Activated CD8-positive, alpha-beta memory T cell treated with anti-CD3 and anti-CD28 coated beads for 36 hours (primary cell): ENCODE data around the gene P2RX1. TPM values are rescaled to one million over a fixed set of nuclear protein-coding genes. Genes with fewer than 3 reads are reported as not detected.

Experiments used
- CTCF ChIA-PET: fragments of 350-600 bp; sonication (Branson Sonifier 250); formaldehyde crosslinking; loops from one replicate; lab custom pipeline; 2021; ENCODE audit warnings: antibody characterized with exemption; lab: Charles Lee
- POLR2A ChIA-PET: fragments of 350-600 bp; sonication (Branson Sonifier 250); formaldehyde crosslinking; loops from one replicate; lab custom pipeline; 2021; ENCODE audit warnings: antibody characterized with exemption; lab: Charles Lee
- total RNA-seq, 2 experiments: library from RNA; stranded (reverse); gene quantifications; one replicate each; pipeline ENCODE4 v1.2.3, GENCODE V29; 2021

P2RX1 gene
- total RNA-seq, 2 experiments from 2014 or later: not detected

DNA sequence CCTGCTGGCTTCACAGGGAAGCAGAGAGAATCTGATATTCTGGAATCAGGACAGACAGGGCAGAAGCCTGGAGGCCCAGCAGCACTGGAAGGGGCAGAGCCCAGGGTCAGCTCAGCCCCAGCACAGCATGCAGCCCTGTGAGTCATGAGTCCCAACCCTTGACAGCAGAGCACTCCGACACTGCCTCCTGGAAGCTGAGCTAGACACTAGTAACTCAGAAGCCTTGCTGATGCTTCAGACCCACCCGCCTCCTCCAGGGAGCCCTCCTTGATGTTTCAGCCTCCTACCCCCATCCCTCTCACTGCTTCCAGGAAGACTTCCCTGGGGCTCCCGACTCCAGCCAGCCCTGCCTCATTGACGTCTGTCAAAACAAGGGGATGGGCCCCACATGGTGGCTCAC, 30.3 kb downstream of the P2RX1 start:
- CTCF ChIA-PET: interaction anchor here (1.1 kb wide), 1 partner anchor 59 kb away, joined by 3 read pairs; no protein-coding TSS in a partner anchor
- POLR2A ChIA-PET: no interaction called here

DNA sequence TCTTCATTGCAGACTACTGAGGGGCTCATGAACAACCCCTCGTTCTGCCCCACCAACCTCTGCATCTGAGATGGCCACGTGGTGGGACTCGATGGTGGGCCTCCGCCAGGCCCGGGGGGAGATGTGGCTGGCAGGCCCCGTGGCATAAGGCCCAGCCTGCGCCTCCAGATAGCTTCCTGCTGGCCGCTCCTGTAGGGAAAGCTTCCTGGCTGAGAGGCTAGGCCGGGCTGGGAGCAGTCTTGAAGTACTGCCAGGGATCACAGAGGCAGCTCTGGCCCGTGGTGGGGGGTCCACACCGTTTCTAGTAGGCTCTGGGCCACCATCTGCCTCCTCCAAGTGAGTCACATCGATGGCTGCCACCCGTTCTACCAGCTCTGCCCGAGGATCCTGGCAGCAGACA, 31.0 kb downstream of the P2RX1 start:
- CTCF ChIA-PET: interaction anchor here (0.5 to 1.2 kb wide), 3 partner anchors 58 to 147 kb away, joined by 3 to 5 read pairs (median 3); no protein-coding TSS in a partner anchor

GRCh38 chr17:3884188-3884587, 32.1 kb downstream of the P2RX1 start:
- POLR2A ChIA-PET: no interaction called here

More for the DNA sequence above, 31.0 kb downstream of the P2RX1 start:
- POLR2A ChIA-PET: no interaction called here

GRCh38 chr17:3882276-3882675, 34.0 kb downstream of the P2RX1 start:
- POLR2A ChIA-PET: no interaction called here
- CTCF ChIA-PET: no interaction called here

More at GRCh38 chr17:3884188-3884587, 32.1 kb downstream of the P2RX1 start:
- CTCF ChIA-PET: interaction anchor here (0.5 to 1.2 kb wide), 2 partner anchors 146 to 974 kb away, joined by 3 read pairs; no protein-coding TSS in a partner anchor

DNA sequence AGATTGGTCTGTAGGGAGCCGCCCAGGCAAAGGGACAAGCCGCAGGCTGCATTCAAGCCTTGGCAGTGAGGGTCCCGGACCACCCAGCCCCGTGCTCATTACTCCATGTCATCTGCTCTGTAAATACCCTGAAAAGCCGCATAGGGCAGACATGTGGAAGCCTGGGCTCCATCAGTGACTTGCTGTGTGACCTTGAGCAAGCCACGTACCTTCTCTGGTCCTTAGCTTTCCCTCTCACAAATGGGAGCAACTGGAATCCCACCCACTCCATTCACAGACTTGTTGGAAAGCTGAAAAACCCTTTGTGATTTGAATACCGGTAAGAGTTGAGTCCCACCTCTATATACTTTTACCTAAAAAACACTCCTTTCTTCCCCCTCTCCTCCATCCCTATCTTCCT, 35.3 kb downstream of the P2RX1 start:
- CTCF ChIA-PET: no interaction called here
- POLR2A ChIA-PET: no interaction called here

- ChIA-PET CTCF (interaction anchor here (0.6 to 1.2 kb wide), 2 partner anchors 34 to 1281 kb away, joined by 3 to 5 read pairs; no protein-coding TSS in a partner anchor), POLR2A (no interaction called here)
Observed at GRCh38 chr17:3879591-3880417, 36.5 kb downstream of the P2RX1 start.

DNA sequence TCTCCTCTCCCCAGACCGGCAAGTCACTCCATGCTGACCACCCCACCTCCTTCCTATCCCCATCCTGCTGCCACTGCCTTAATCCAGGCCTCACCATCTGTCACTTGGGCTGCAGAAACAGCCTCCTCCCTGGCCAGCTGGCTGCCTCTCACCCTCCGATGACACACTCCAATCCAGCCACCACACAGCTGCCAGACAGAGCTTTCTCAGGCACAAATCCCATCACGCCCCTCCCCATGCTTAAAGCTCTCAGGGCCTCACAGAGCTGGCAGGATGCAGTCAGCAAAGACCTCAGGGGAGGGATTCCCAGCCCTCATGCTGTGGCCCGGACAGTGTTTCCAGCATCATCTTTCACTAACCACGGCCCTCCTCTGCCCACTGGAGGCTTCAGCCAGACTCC, 37.1 kb downstream of the P2RX1 start:
- ChIA-PET POLR2A (no interaction called here), CTCF (interaction anchor here (1.2 kb wide), 1 partner anchor 35 kb away, joined by 3 read pairs; no protein-coding TSS in a partner anchor)

DNA sequence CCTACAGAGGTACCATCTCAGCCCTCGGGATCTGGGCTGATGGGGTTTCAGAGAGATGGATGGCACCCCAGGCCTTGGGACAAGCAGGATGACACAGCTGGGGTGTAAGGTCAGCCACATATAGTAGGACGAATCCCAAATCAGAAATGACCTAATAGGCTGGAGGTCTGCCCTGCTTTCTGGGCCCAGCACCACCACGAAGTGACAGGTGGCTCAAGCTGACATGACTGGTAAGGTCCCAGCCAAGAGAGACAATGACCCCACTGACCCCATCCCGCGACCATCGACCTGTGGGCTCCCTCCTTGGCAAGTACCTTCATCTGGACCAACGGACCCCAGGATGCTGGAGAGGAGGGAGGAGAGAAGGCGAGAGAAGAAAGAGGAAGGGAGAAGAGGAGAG, 39.0 kb downstream of the P2RX1 start:
- POLR2A ChIA-PET: no interaction called here
- CTCF ChIA-PET: no interaction called here

DNA sequence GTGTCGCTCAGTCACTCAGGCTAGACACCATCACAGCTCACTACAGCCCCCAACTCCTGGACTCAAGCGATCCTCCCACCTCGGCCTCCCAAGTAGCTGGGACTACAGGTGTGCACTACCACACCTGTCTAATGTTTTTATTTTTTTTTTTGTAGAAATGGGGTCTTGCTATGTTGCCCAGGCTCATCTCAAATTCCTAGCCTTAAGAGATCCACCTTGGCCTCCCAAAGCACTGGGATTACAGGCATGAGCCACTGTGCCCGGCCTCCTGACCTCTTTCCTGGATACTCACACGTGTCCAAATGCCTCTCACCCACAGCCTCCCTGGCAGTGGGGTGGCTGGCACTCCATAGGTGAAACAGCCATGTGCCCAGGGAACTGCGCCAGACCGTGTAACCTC, 40.9 kb downstream of the P2RX1 start:
- CTCF ChIA-PET: no interaction called here
- POLR2A ChIA-PET: no interaction called here

- CTCF ChIA-PET: no interaction called here
- POLR2A ChIA-PET: no interaction called here
Observed at GRCh38 chr17:3873862-3874261, 42.4 kb downstream of the P2RX1 start.

DNA sequence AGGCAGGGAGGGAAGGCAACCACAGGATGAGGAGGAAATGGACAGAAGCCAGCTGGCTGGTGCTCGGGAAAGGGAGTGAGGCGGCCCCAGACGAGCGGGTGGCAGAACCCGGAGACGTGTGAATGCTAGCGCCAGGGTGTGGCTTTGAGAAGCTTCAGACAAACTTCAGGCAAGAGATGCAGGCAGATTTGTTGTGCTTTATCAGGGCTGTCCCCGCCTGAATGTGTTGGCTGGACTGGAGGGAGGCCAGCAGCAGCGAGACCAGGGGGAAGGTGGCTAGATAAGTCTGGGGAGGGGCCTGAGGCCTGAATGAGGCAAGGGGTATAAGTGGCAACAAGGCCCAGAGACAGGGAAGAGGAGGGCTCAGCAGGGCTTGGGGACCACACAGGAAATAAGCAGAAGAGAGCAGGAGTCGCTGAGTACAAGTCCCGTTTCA, 45.4 kb downstream of the P2RX1 start:
- ChIA-PET CTCF (no interaction called here), POLR2A (no interaction called here)

GRCh38 chr17:3867606-3868005, 48.7 kb downstream of the P2RX1 start:
- CTCF ChIA-PET: interaction anchor here (1.1 kb wide), 1 partner anchor 11 kb away, joined by 3 read pairs; no protein-coding TSS in a partner anchor
- POLR2A ChIA-PET: no interaction called here

GRCh38 chr17:3867106-3867505, 49.2 kb downstream of the P2RX1 start:
- ChIA-PET POLR2A (no interaction called here), CTCF (interaction anchor here (1.1 kb wide), 1 partner anchor 10 kb away, joined by 3 read pairs; no protein-coding TSS in a partner anchor)

GRCh38 chr17:3866276-3866675, 50.0 kb downstream of the P2RX1 start:
- CTCF ChIA-PET: interaction anchor here (1.1 to 1.4 kb wide), 2 partner anchors 9 kb away, joined by 3 read pairs; no protein-coding TSS in a partner anchor

GRCh38 chr17:3865176-3865575, 51.1 kb downstream of the P2RX1 start:
- ChIA-PET POLR2A (no interaction called here), CTCF (interaction anchor here (1.1 to 2.1 kb wide), 3 partner anchors 8 to 140 kb away, joined by 3 to 5 read pairs (median 3); no protein-coding TSS in a partner anchor)

More at GRCh38 chr17:3866276-3866675, 50.0 kb downstream of the P2RX1 start:
- POLR2A ChIA-PET: no interaction called here

DNA sequence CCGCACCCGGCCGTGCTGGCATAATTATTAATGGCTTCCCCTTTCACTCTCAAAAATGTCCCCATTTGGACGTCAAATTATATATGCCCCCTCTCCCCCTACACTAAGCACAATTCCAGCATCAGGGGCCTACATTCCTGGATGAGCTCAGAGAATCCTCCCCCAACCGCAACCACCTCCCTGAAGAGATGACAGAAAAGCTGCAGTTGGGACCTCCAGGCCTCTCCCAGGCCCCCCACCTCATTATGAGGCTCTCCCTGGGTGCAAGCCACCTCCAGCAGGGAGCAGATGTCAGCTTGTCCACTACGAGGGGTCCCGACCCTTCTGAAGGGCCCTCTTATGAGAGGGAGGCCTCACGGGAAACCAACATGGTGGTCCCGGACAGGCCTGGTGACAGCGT, 51.7 kb downstream of the P2RX1 start:
- ChIA-PET CTCF (interaction anchor here (1.1 to 2.1 kb wide), 3 partner anchors 19 to 141 kb away, joined by 3 to 12 read pairs (median 5); partner anchors contain the start of gene NCBP3), POLR2A (no interaction called here)

GRCh38 chr17:3861761-3862681, 54.2 kb downstream of the P2RX1 start:
- ChIA-PET POLR2A (no interaction called here), CTCF (interaction anchor here (0.9 to 2.7 kb wide), 4 partner anchors 17 to 149 kb away, joined by 3 to 8 read pairs (median 4); no protein-coding TSS in a partner anchor)

- POLR2A ChIA-PET: no interaction called here
- CTCF ChIA-PET: interaction anchor here (0.9 to 2.7 kb wide), 3 partner anchors 16 to 125 kb away, joined by 3 to 8 read pairs (median 5); no protein-coding TSS in a partner anchor
Observed at GRCh38 chr17:3860939-3861700, 55.1 kb downstream of the P2RX1 start.
